Liver (tissue), 9 donors: ENCODE results near the gene KCNK3. TPM values are rescaled to one million over a fixed set of nuclear protein-coding genes. Genes with fewer than 3 reads are reported as not detected.

Experiments used
- DNase-seq: peaks from one replicate; pipeline ENCODE4 v3.0.0-alpha.2; 2017; ENCODE audit warnings: low spot score
- H3K27ac ChIP-seq, 2 donors: one replicate each; pipeline ENCODE4 v1.7.0; 2013; ENCODE audit warnings: inconsistent platforms in 2 of 2, low read length in 2 of 2, control low read depth in 1 of 2, low read depth in 1 of 2, mild to moderate bottlenecking in 1 of 2
- H3K27me3 ChIP-seq, 4 donors: one replicate each; pipeline versions ENCODE4 v1.6.1 to v1.7.0; 2013; ENCODE audit warnings: low read length in 3 of 4, inconsistent platforms in 1 of 4, mild to moderate bottlenecking in 1 of 4, moderate library complexity in 1 of 4; ENCODE audit not compliant: control insufficient read depth in 4 of 4, insufficient read depth in 4 of 4
- H3K36me3 ChIP-seq, 4 donors: one replicate each; pipeline versions ENCODE4 v1.6.1 to v1.7.0; 2013; ENCODE audit warnings: low read length in 3 of 4, mild to moderate bottlenecking in 3 of 4, low read depth in 1 of 4, moderate library complexity in 1 of 4; ENCODE audit not compliant: control insufficient read depth in 4 of 4, insufficient read depth in 3 of 4
- H3K4me1 ChIP-seq, 4 donors: one replicate each; pipeline versions ENCODE4 v1.6.1 to v1.7.0; 2013; ENCODE audit warnings: low read length in 3 of 4, mild to moderate bottlenecking in 3 of 4, moderate library complexity in 1 of 4; ENCODE audit not compliant: control insufficient read depth in 4 of 4, insufficient read depth in 4 of 4
- H3K4me3 ChIP-seq, 3 donors: one replicate each; pipeline versions ENCODE4 v1.6.1 to v1.7.0; 2013; ENCODE audit warnings: low read length in 3 of 3, control low read depth in 1 of 3, low read depth in 1 of 3, mild to moderate bottlenecking in 1 of 3
- H3K9ac ChIP-seq, 2 donors: one replicate each; pipeline ENCODE4 v1.7.0; 2013; ENCODE audit warnings: low read length in 2 of 2, mild to moderate bottlenecking in 2 of 2, moderate library complexity in 2 of 2, control low read depth in 1 of 2, low read depth in 1 of 2
- H3K9me3 ChIP-seq, 4 donors: one replicate each; pipeline versions ENCODE4 v1.6.1 to v1.7.0; 2013; ENCODE audit warnings: low read length in 3 of 4; ENCODE audit not compliant: control insufficient read depth in 4 of 4
- ATF3 ChIP-seq: IDR thresholded peaks from 2 replicates; pipeline ENCODE4 v1.6.1; 2016; ENCODE audit warnings: antibody characterized with exemption
- EGR1 ChIP-seq, 2 donors: IDR thresholded peaks; 2 replicates each; pipeline ENCODE4 v1.6.1; 2016 to 2018; ENCODE audit warnings: antibody characterized with exemption in 2 of 2, low read depth in 2 of 2
- FOXA1 ChIP-seq: IDR thresholded peaks from 2 replicates; pipeline ENCODE4 v1.6.1; 2016; ENCODE audit warnings: antibody characterized with exemption
- FOXA2 ChIP-seq: IDR thresholded peaks from 2 replicates; pipeline ENCODE4 v1.6.1; 2016; ENCODE audit warnings: antibody characterized with exemption
- HNF4A ChIP-seq, 2 donors: conservative IDR thresholded peaks; 2 replicates each; pipeline ENCODE4 v1.6.1; 2016; ENCODE audit warnings: antibody characterized with exemption in 2 of 2, mild to moderate bottlenecking in 2 of 2
- HNF4G ChIP-seq: IDR thresholded peaks from 2 replicates; pipeline ENCODE4 v1.6.1; 2016; ENCODE audit warnings: antibody characterized with exemption
- RXRA ChIP-seq, 2 donors: IDR thresholded peaks; 2 replicates each; pipeline ENCODE4 v1.6.1; 2017 to 2018; ENCODE audit warnings: antibody characterized with exemption in 2 of 2, mild to moderate bottlenecking in 1 of 2
- SP1 ChIP-seq: IDR thresholded peaks from 2 replicates; pipeline ENCODE4 v1.6.1; 2018; ENCODE audit warnings: antibody characterized with exemption, mild to moderate bottlenecking
- TAF1 ChIP-seq: conservative IDR thresholded peaks from 2 replicates; pipeline ENCODE4 v1.6.1; 2016; ENCODE audit warnings: antibody characterized with exemption, mild to moderate bottlenecking
- YY1 ChIP-seq: IDR thresholded peaks from 2 replicates; pipeline ENCODE4 v1.6.1; 2016; ENCODE audit warnings: antibody characterized with exemption, mild to moderate bottlenecking
- WGBS: extraction: QIAGEN DNeasy Blood & Tissue Kit; methylation state at CpG from one replicate; pipeline ENCODE4 v1.1.7; 2013; 5-methylcytosine and 5-hydroxymethylcytosine counted together
- polyA plus RNA-seq, 2 donors: library from polyadenylated mRNA; stranded (reverse) in 1 of 2; unstranded in 1 of 2; fragments of 200-250 nt in 1 of 2; fragments of >200 nt in 1 of 2; fragmentation: Nextera tagmentation in 1 of 2; extraction: Ambion mirVana in 1 of 2; gene quantifications; one replicate each; pipeline versions ENCODE4 v1.2.1 to v1.2.3, GENCODE V29; 2013 to 2015
- total RNA-seq, 2 donors: library from RNA; depleted of rRNA; stranded (reverse); fragments of >200 nt; gene quantifications; one replicate each; pipeline ENCODE4 v1.2.3, GENCODE V29; 2014
- TF ChIP-seq, protein P1 (sequence below): IDR thresholded peaks from 2 replicates; pipeline ENCODE4 v1.6.1; 2016; ENCODE audit warnings: antibody characterized with exemption
- TF ChIP-seq, protein P2 (sequence below): IDR thresholded peaks from 2 replicates; pipeline ENCODE4 v1.6.1; 2016; ENCODE audit warnings: antibody characterized with exemption, mild to moderate bottlenecking
- TF ChIP-seq, protein P3 (sequence below): IDR thresholded peaks from 2 replicates; pipeline ENCODE4 v1.6.1; 2016; ENCODE audit warnings: antibody characterized with exemption
- donor health status: healthy.
- donor health status: healthy.
- donor health status: healthy.
- donor health status: healthy.
- donor health status: healthy.

Gene KCNK3
- total and polyA plus RNA-seq, 4 donors: 0.78 to 6.6 (median 2.6) TPM; not detected in 1

GRCh38 chr2:26740346-26740745 is 47.8 kb downstream of the KCNK3 start:
- Histone ChIP-seq H3K27me3 (peaks cover 0 to 5% (median 0%) of the 10 kb centered on the region in 4 donors), H3K9ac (no peak overlapping the region), H3K4me3 (no peak overlapping the region), H3K36me3 (no peaks in the 10 kb centered on the region), H3K27ac (no peak overlapping the region), H3K9me3 (no peaks in the 10 kb centered on the region), H3K4me1 (peaks cover 11 to 20% (median 14%) of the 10 kb centered on the region in 4 donors)
- TF ChIP-seq SP1 (peak; percentile 19), RXRA (IDR thresholded peaks at IDR 0.05) (no peak), YY1 (no peak), HNF4G (no peak), FOXA2 (no peak), HNF4A (conservative IDR thresholded peaks at IDR 0.05) (no peak), TAF1 (no peak)
- TF ChIP-seq, protein P1, sequence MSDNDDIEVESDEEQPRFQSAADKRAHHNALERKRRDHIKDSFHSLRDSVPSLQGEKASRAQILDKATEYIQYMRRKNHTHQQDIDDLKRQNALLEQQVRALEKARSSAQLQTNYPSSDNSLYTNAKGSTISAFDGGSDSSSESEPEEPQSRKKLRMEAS: no peak
- TF ChIP-seq, protein P2, sequence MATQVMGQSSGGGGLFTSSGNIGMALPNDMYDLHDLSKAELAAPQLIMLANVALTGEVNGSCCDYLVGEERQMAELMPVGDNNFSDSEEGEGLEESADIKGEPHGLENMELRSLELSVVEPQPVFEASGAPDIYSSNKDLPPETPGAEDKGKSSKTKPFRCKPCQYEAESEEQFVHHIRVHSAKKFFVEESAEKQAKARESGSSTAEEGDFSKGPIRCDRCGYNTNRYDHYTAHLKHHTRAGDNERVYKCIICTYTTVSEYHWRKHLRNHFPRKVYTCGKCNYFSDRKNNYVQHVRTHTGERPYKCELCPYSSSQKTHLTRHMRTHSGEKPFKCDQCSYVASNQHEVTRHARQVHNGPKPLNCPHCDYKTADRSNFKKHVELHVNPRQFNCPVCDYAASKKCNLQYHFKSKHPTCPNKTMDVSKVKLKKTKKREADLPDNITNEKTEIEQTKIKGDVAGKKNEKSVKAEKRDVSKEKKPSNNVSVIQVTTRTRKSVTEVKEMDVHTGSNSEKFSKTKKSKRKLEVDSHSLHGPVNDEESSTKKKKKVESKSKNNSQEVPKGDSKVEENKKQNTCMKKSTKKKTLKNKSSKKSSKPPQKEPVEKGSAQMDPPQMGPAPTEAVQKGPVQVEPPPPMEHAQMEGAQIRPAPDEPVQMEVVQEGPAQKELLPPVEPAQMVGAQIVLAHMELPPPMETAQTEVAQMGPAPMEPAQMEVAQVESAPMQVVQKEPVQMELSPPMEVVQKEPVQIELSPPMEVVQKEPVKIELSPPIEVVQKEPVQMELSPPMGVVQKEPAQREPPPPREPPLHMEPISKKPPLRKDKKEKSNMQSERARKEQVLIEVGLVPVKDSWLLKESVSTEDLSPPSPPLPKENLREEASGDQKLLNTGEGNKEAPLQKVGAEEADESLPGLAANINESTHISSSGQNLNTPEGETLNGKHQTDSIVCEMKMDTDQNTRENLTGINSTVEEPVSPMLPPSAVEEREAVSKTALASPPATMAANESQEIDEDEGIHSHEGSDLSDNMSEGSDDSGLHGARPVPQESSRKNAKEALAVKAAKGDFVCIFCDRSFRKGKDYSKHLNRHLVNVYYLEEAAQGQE: no peak
- 90% methylated on average over 6 of the region's 6 CpGs for WGBS
- DNase-seq: no peak

- 69% methylated on average over 8 of the region's 8 CpGs for WGBS
- H3K27ac ChIP-seq: no peak overlapping the region
Observed at GRCh38 chr2:26740890-26741302, 48.4 kb downstream of the KCNK3 start.

DNA sequence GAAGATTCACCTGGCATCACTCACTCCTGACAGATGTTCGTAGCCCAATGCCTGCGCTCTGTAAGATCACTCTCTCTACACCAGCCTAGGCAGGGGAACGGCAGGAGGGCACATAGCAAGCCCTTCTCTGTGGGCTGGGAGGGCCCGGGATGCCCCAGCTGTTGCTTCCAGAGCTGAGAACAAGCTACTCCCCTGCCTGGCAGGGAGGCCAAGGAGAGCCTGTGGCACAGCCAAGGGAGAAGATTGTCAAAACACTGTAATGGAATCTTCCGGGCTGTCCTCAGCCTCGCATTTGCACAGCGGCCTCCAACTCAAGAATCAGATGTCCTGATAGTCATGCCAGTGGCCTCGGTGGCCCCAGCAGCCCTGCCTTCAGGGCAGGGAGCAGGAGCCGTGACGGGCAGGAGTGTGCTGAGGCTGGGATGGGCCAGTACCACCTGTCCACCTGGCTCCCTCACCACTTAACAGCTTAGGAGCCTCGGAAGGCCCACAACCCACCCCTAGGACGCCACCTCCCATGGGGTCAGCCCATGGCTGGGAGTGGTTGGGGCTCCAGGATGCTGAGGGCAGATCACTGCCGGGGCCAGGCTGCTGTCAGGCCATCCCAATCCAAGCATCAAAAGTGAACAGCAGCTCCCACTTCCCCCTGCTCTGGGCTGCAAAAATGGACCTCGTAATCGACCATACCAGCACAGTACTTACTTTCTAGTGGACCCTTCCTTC is 49.7 kb downstream of the KCNK3 start:
- no peak overlapping the region for H3K27ac ChIP-seq
- H3K36me3 ChIP-seq: no peaks in the 10 kb centered on the region
- H3K4me3 ChIP-seq: no peak overlapping the region
- H3K9me3 ChIP-seq: no peaks in the 10 kb centered on the region
- H3K27me3 ChIP-seq: peaks cover 0 to 5% (median 0%) of the 10 kb centered on the region in 4 donors
- 96% methylated on average over 15 of the region's 15 CpGs for WGBS
- H3K9ac ChIP-seq: no peak overlapping the region
- H3K4me1 ChIP-seq: peaks cover under 1 to 6% (median 4%) of the 10 kb centered on the region in 4 donors
- DNase-seq: no peak
- TF ChIP-seq EGR1 (IDR thresholded peaks at IDR 0.05; ENCODE audit: low read depth in 2 of 2): no peak
- TF ChIP-seq ATF3: no peak
- TF ChIP-seq, protein P2: no peak
- TF ChIP-seq FOXA2: no peak
- no peak for TF ChIP-seq HNF4A (conservative IDR thresholded peaks at IDR 0.05)
- TF ChIP-seq, protein P3, sequence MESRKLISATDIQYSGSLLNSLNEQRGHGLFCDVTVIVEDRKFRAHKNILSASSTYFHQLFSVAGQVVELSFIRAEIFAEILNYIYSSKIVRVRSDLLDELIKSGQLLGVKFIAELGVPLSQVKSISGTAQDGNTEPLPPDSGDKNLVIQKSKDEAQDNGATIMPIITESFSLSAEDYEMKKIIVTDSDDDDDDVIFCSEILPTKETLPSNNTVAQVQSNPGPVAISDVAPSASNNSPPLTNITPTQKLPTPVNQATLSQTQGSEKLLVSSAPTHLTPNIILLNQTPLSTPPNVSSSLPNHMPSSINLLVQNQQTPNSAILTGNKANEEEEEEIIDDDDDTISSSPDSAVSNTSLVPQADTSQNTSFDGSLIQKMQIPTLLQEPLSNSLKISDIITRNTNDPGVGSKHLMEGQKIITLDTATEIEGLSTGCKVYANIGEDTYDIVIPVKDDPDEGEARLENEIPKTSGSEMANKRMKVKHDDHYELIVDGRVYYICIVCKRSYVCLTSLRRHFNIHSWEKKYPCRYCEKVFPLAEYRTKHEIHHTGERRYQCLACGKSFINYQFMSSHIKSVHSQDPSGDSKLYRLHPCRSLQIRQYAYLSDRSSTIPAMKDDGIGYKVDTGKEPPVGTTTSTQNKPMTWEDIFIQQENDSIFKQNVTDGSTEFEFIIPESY: no peak
- no peak for TF ChIP-seq TAF1
- TF ChIP-seq YY1: no peak
- no peak for TF ChIP-seq FOXA1

More at GRCh38 chr2:26740890-26741302, 48.4 kb downstream of the KCNK3 start:
- no peak overlapping the region for H3K9ac ChIP-seq
- peaks cover 0 to 5% (median 0%) of the 10 kb centered on the region in 4 donors for H3K27me3 ChIP-seq
- no peaks in the 10 kb centered on the region for H3K36me3 ChIP-seq
- no peak for DNase-seq
- H3K9me3 ChIP-seq: no peaks in the 10 kb centered on the region
- TF ChIP-seq, protein P3: no peak
- H3K4me3 ChIP-seq: no peak overlapping the region
- H3K4me1 ChIP-seq: peaks cover 9 to 19% (median 13%) of the 10 kb centered on the region in 4 donors
